ENCODE measurements around the gene SRSF4. TPM values are rescaled to one million over a fixed set of nuclear protein-coding genes. Genes with fewer than 3 reads are reported as not detected.

Gene SRSF4
- total and polyA plus RNA-seq, 2 of the 8 experiments (the other 6 are each of a cell fraction or from before 2014, with no cell fraction given), result 34.9 to 86.5 TPM

- TF ChIP-seq MAX (IDR thresholded peaks at IDR 0.05) (no peak), SIRT6 (IDR thresholded peaks at IDR 0.05; ENCODE audit: low read length) (no peak), TCF12 (IDR thresholded peaks at IDR 0.05; ENCODE audit: low read depth, low read length) (no peak)
Observed at GRCh38 chr1:29202053-29202452, 20.4 kb upstream of the SRSF4 start (continued).

All from H1 (cell line).